IMR-90 (cell line): ENCODE results near the gene HOXB9. TPM values are rescaled to one million over a fixed set of nuclear protein-coding genes. Genes with fewer than 3 reads are reported as not detected.

ENCODE experiments used
- ATAC-seq: fragments of 200-7000 bp; cut with Tn5 transposase; 2 replicates; pipeline ENCODE4 v1.9.1; 2020; ENCODE audit warnings: low read depth, mild to moderate bottlenecking, moderate library complexity
- BruUV-seq: library from RNA; stranded (reverse); fragments of 400-500 nt; replicated peaks from 2 replicates; lab custom pipeline; 2021; lab: Mats Ljungman, UMichigan
- CTCF ChIA-PET: fragments of 300-600 bp; formaldehyde crosslinking; extraction: SDS; loops from one replicate; lab custom pipeline; 2021; ENCODE audit warnings: antibody characterized with exemption; lab: Yijun Ruan, JAX
- POLR2A ChIA-PET: fragments of 300-600 bp; sonication (Branson Sonifier 250); formaldehyde crosslinking; loops from one replicate; lab custom pipeline; 2022; ENCODE audit warnings: antibody characterized with exemption; ENCODE audit not compliant: unreplicated experiment; lab: Charles Lee
- DNase-seq: peaks from one replicate; pipeline ENCODE4 v3.0.0; 2013
- H2AFZ ChIP-seq: replicated peaks from 2 replicates; pipeline ENCODE3; 2013; ENCODE audit warnings: low read length, mild to moderate bottlenecking; ENCODE audit not compliant: poor library complexity
- H2AK5ac ChIP-seq: 2 replicates; pipeline ENCODE4 v1.6.1; 2013; ENCODE audit warnings: low read depth, low read length, inconsistent platforms
- H2AK9ac ChIP-seq: replicated peaks from 2 replicates; pipeline ENCODE3; 2013; ENCODE audit warnings: mild to moderate bottlenecking, low read depth, low read length, moderate library complexity; ENCODE audit not compliant: poor library complexity
- H2BK120ac ChIP-seq: 2 replicates; pipeline ENCODE4 v1.6.1; 2013; ENCODE audit warnings: low read depth, low read length, inconsistent platforms
- H2BK15ac ChIP-seq: 3 replicates; pipeline ENCODE4 v1.6.1; 2013; ENCODE audit warnings: low read depth, low read length, inconsistent platforms
- H2BK20ac ChIP-seq: 2 replicates; pipeline ENCODE4 v1.6.1; 2013; ENCODE audit warnings: low read depth, mild to moderate bottlenecking, inconsistent platforms, low read length, moderate library complexity
- H2BK5ac ChIP-seq: 2 replicates; pipeline ENCODE4 v1.6.1; 2013; ENCODE audit warnings: mild to moderate bottlenecking, low read depth, low read length, inconsistent platforms; ENCODE audit not compliant: poor library complexity, severe bottlenecking
- H3K14ac ChIP-seq: replicated peaks from 2 replicates; pipeline ENCODE4 v1.6.1; 2013; ENCODE audit warnings: low read depth, low read length, inconsistent platforms
- H3K18ac ChIP-seq: 2 replicates; pipeline ENCODE4 v1.6.1; 2013; ENCODE audit warnings: low read depth, low read length, control low read depth
- H3K23ac ChIP-seq: 2 replicates; pipeline ENCODE4 v1.6.1; 2013; ENCODE audit warnings: low read depth, low read length, inconsistent platforms
- H3K27ac ChIP-seq: 2 replicates; pipeline ENCODE4 v1.5.1; 2013; ENCODE audit warnings: mild to moderate bottlenecking, control low read depth, low read length; ENCODE audit not compliant: insufficient read depth
- H3K27me3 ChIP-seq: 2 replicates; pipeline ENCODE4 v1.6.1; 2013; ENCODE audit warnings: low read length; ENCODE audit not compliant: control insufficient read depth, insufficient read depth
- H3K36me3 ChIP-seq: 2 replicates; pipeline ENCODE4 v1.6.1; 2013; ENCODE audit warnings: low read length, mixed read lengths; ENCODE audit not compliant: control insufficient read depth, insufficient read depth
- H3K4ac ChIP-seq: 2 replicates; pipeline ENCODE4 v1.6.1; 2013; ENCODE audit warnings: low read depth, low read length, inconsistent platforms
- H3K4me1 ChIP-seq: 2 replicates; pipeline ENCODE4 v1.6.1; 2013; ENCODE audit warnings: low read length, mixed read lengths; ENCODE audit not compliant: control insufficient read depth, insufficient read depth
- H3K4me2 ChIP-seq: 2 replicates; pipeline ENCODE4 v1.6.1; 2013; ENCODE audit warnings: low read depth, mild to moderate bottlenecking, control low read depth, low read length, moderate library complexity
- H3K4me3 ChIP-seq: 2 replicates; pipeline ENCODE4 v1.5.1; 2013; ENCODE audit warnings: low read depth, mild to moderate bottlenecking, control low read depth, low read length, moderate library complexity; ENCODE audit not compliant: insufficient read depth
- H3K56ac ChIP-seq: 2 replicates; pipeline ENCODE4 v1.6.1; 2013; ENCODE audit warnings: low read length, inconsistent platforms; ENCODE audit not compliant: insufficient read depth; ENCODE audit errors: extremely low read depth
- H3K79me1 ChIP-seq, 2 experiments: 2 replicates each; pipeline ENCODE4 v1.6.1; 2013; ENCODE audit warnings: low read length in 2 of 2, inconsistent platforms in 1 of 2, low read depth in 1 of 2
- H3K9ac ChIP-seq: 2 replicates; pipeline ENCODE4 v1.6.1; 2013; ENCODE audit warnings: low read depth, low read length, control low read depth
- H3K9me1 ChIP-seq: 2 replicates; pipeline ENCODE4 v1.6.1; 2013; ENCODE audit warnings: low read length, inconsistent platforms; ENCODE audit not compliant: insufficient read depth
- H3K9me3 ChIP-seq: 2 replicates; pipeline ENCODE4 v1.6.1; 2013; ENCODE audit warnings: low read length; ENCODE audit not compliant: control insufficient read depth, insufficient read depth
- H4K20me1 ChIP-seq: 2 replicates; pipeline ENCODE4 v1.6.1; 2013; ENCODE audit warnings: low read length, inconsistent platforms; ENCODE audit not compliant: insufficient read depth
- H4K5ac ChIP-seq: 2 replicates; pipeline ENCODE4 v1.6.1; 2013; ENCODE audit warnings: mild to moderate bottlenecking, low read depth, low read length, control low read depth
- H4K8ac ChIP-seq, 2 experiments: 2 replicates each; pipeline ENCODE4 v1.6.1; 2013; ENCODE audit warnings: low read depth in 2 of 2, low read length in 2 of 2, control low read depth in 1 of 2, inconsistent platforms in 1 of 2
- H4K91ac ChIP-seq: 2 replicates; pipeline ENCODE4 v1.6.1; 2013; ENCODE audit warnings: low read depth, low read length, inconsistent platforms; ENCODE audit not compliant: insufficient read depth
- BHLHE40 ChIP-seq: fragments of 150-350 bp; IDR thresholded peaks from 2 replicates; pipeline ENCODE4 v1.6.1; 2016; ENCODE audit warnings: mild to moderate bottlenecking, low read depth, low read length
- CEBPB ChIP-seq: IDR thresholded peaks from 2 replicates; pipeline ENCODE4 v1.6.1; 2012; ENCODE audit warnings: low read depth, low read length, improper control_type of control experiment
- CTCF ChIP-seq: conservative IDR thresholded peaks from 2 replicates; pipeline ENCODE4 v1.5.1; 2012; ENCODE audit warnings: mild to moderate bottlenecking, low read depth, low read length, improper control_type of control experiment
- MAZ ChIP-seq: IDR thresholded peaks from 2 replicates; pipeline ENCODE4 v1.6.1; 2012; ENCODE audit warnings: low read depth, mild to moderate bottlenecking, low read length, improper control_type of control experiment, moderate library complexity, borderline replicate concordance
- NFE2L2 ChIP-seq: fragments of 150-350 bp; IDR thresholded peaks from 2 replicates; pipeline ENCODE4 v1.6.1; 2016; ENCODE audit warnings: low read depth, mild to moderate bottlenecking, low read length
- RAD21 ChIP-seq: IDR thresholded peaks from 2 replicates; pipeline ENCODE4 v1.6.1; 2012; ENCODE audit warnings: low read length, improper control_type of control experiment
- SMC3 ChIP-seq: fragments of 150-350 bp; IDR thresholded peaks from 2 replicates; pipeline ENCODE4 v1.6.1; 2016; ENCODE audit warnings: low read depth, mild to moderate bottlenecking, antibody characterized with exemption, low read length, moderate library complexity
- WGBS, 2 experiments: methylation state at CpG; one replicate each; pipeline versions ENCODE4 v1.1.5 to v1.1.7; 2013; ENCODE audit warnings: missing lambda C conversion rate in 2 of 2; ENCODE audit not compliant: insufficient read length in 1 of 2; ENCODE audit errors: extremely low coverage in 2 of 2; 5-methylcytosine and 5-hydroxymethylcytosine counted together
- dilution Hi-C: fragments of 300-500 bp; cut with HindIII; formaldehyde crosslinking; loops from one replicate; pipeline ENCODE4 v1.14.3; 2018; ENCODE audit warnings: low sequenced_read_pairs; ENCODE audit not compliant: unreplicated experiment
- in situ Hi-C: fragments of 300-500 bp; cut with MboI; formaldehyde crosslinking; loops from 3 replicates; pipeline ENCODE4 v1.14.3; 2019; ENCODE audit warnings: low sequenced_read_pairs, inconsistent platforms, mixed read lengths
- intact Hi-C: fragments of 100-400 bp; cut with micrococcal nuclease; formaldehyde crosslinking; loops from 2 replicates; pipeline ENCODE4 v1.10.0; 2022
- polyA plus RNA-seq, 3 experiments: library from polyadenylated mRNA; depleted of rRNA; stranded (reverse); fragments of >200 nt; gene quantifications; 2 replicates each; pipeline ENCODE4 v1.2.3, GENCODE V29; 2012; ENCODE audit warnings: low replicate concordance in 1 of 3
- total RNA-seq: library from RNA; depleted of rRNA; stranded (reverse); fragments of >200 nt; gene quantifications from 2 replicates; pipeline ENCODE4 v1.2.3, GENCODE V29; 2012

The HOXB9 gene
- total and polyA plus RNA-seq, 2 of the 4 experiments (the other 2 are of a cell fraction), result 0.05 TPM; not detected in 1

- peak overlapping the region; percentile 79 for H2BK5ac ChIP-seq
- DNase-seq (peak; percentile 54), ATAC-seq (0 out of 2 replicates have a peak, but pooled peaks have one; percentile 1)
- H3K9ac ChIP-seq, result peak overlapping the region; percentile 96
- H4K5ac ChIP-seq, result 0 out of 2 replicates have a peak overlapping the region, but pooled peaks have one; percentile 21
- peak overlapping the region; percentile 84 for H2AFZ ChIP-seq
- H3K9me3 ChIP-seq, result no peaks in the 10 kb centered on the region
- H3K14ac ChIP-seq, result peak overlapping the region; percentile 83
- peak overlapping the region; percentile 5; the same call in 1 of the 3 replicates for H2BK15ac ChIP-seq
- H3K56ac ChIP-seq, result peak overlapping the region; percentile 50
- H3K4ac ChIP-seq, result peak overlapping the region; percentile 59
- dilution Hi-C loops (no loop called here), in situ Hi-C loops (no loop called here), intact Hi-C loops (no loop called here)
- peak overlapping the region; percentile 26 to 93; a peak in 2 of 4 replicates for H4K8ac ChIP-seq
- 0 out of 2 replicates have a peak, but pooled peaks cover 3% of the 10 kb centered on the region for H3K9me1 ChIP-seq
- no TSS peak for BruUV-seq
- peaks cover 14% of the 10 kb centered on the region for H3K4me1 ChIP-seq
- no peak overlapping the region; the same call in 1 of the 2 replicates for H2BK120ac ChIP-seq
- no peak overlapping the region for H2BK20ac ChIP-seq
- peak overlapping the region; percentile 1 for H3K18ac ChIP-seq
- peaks cover 3% of the 10 kb centered on the region; the same call in 1 of the 2 replicates for H3K36me3 ChIP-seq
- H3K27me3 ChIP-seq, result peaks cover 23% of the 10 kb centered on the region
- peak overlapping the region; percentile 23; the same call in 1 of the 2 replicates for H2AK5ac ChIP-seq
- 26% methylated on average over 10 of the region's 15 CpGs; no CpG with 5 or more reads in 1 of the 2 experiments for WGBS, 2 experiments
- H3K79me1 ChIP-seq, result peaks cover 9 to 34% of the 10 kb centered on the region in 2 experiments; a peak in 3 of 4 replicates
- no peaks in the 10 kb centered on the region for H4K20me1 ChIP-seq
- peak overlapping the region; percentile 77 for H2AK9ac ChIP-seq
- peak overlapping the region; percentile 91 for H3K4me2 ChIP-seq
- TF ChIP-seq BHLHE40 (no peak), CEBPB (no peak), CTCF (no peak), SMC3 (no peak), RAD21 (no peak), NFE2L2 (0 out of 2 replicates have a peak, but pooled peaks have one; percentile 9), MAZ (no peak; the same call in 1 of the 2 replicates)
- peak overlapping the region; percentile 87 for H3K27ac ChIP-seq
- peak overlapping the region; percentile 66 for H3K23ac ChIP-seq
- peak overlapping the region; percentile 63 for H3K4me3 ChIP-seq
- peak overlapping the region; percentile 14; the same call in 1 of the 2 replicates for H4K91ac ChIP-seq
- POLR2A ChIA-PET, result interaction anchor here (0.9 to 1.4 kb wide), 2 partner anchors 16 to 25 kb away, joined by 4 read pairs; no protein-coding TSS in a partner anchor
- CTCF ChIA-PET, result interaction anchor here (0.5 to 1.4 kb wide), 10 partner anchors 9 to 581 kb away, joined by 3 to 9 read pairs (median 4); no protein-coding TSS in a partner anchor
Measured at GRCh38 chr17:48612456-48612853, 13.7 kb downstream of the HOXB9 start.
